MM.1S (cell line): Measurements from ENCODE around the gene DPP6.

ENCODE experiments used
- DNase-seq: peaks from one replicate; pipeline ENCODE4 v3.0.0-alpha.2; 2015
- H2AFZ ChIP-seq: fragments of 300-600 bp; sonication (generic); 2 replicates; pipeline ENCODE4 v1.6.0; 2016; ENCODE audit warnings: antibody characterized with exemption, low read length
- H3F3A ChIP-seq: fragments of 300-600 bp; sonication (generic); 2 replicates; pipeline ENCODE4 v1.6.1; 2016; ENCODE audit warnings: mild to moderate bottlenecking, antibody characterized with exemption, low read length, moderate library complexity, mixed read lengths; ENCODE audit not compliant: insufficient read depth
- H3K27ac ChIP-seq: fragments of 300-600 bp; sonication (generic); 2 replicates; pipeline ENCODE4 v1.5.1; 2016; ENCODE audit warnings: mild to moderate bottlenecking, low read length
- H3K27me3 ChIP-seq: fragments of 300-600 bp; sonication (generic); replicated peaks from 2 replicates; pipeline ENCODE4 v1.6.0; 2016; ENCODE audit warnings: low read length; ENCODE audit not compliant: insufficient read depth
- H3K36me3 ChIP-seq: fragments of 300-600 bp; sonication (generic); replicated peaks from 2 replicates; pipeline ENCODE4 v1.6.1; 2016; ENCODE audit warnings: mild to moderate bottlenecking, low read length, mixed read lengths; ENCODE audit not compliant: insufficient read depth
- H3K4me1 ChIP-seq: fragments of 300-600 bp; sonication (generic); 2 replicates; pipeline ENCODE4 v1.6.1; 2016; ENCODE audit warnings: low read length, mixed read lengths
- H3K4me2 ChIP-seq: fragments of 300-600 bp; sonication (generic); 2 replicates; pipeline ENCODE4 v1.6.0; 2016; ENCODE audit warnings: low read depth, low read length
- H3K4me3 ChIP-seq: fragments of 300-600 bp; sonication (generic); 2 replicates; pipeline ENCODE4 v1.5.1; 2016; ENCODE audit warnings: low read length, mixed read lengths
- H3K79me2 ChIP-seq: fragments of 300-600 bp; sonication (generic); 2 replicates; pipeline ENCODE4 v1.6.1; 2016; ENCODE audit warnings: mixed run types, low read length, mixed read lengths
- H3K9ac ChIP-seq: fragments of 300-600 bp; sonication (generic); 2 replicates; pipeline ENCODE4 v1.6.1; 2016; ENCODE audit warnings: low read length, mixed read lengths
- H3K9me2 ChIP-seq: fragments of 300-600 bp; sonication (generic); replicated peaks from 2 replicates; pipeline ENCODE4 v1.6.1; 2016; ENCODE audit warnings: mild to moderate bottlenecking, low read length, mixed read lengths; ENCODE audit not compliant: insufficient read depth
- H3K9me3 ChIP-seq: fragments of 300-600 bp; sonication (generic); replicated peaks from 2 replicates; pipeline ENCODE4 v1.6.1; 2016; ENCODE audit warnings: mild to moderate bottlenecking, low read length, mixed read lengths; ENCODE audit not compliant: insufficient read depth
- H4K20me1 ChIP-seq: fragments of 300-600 bp; sonication (generic); 2 replicates; pipeline ENCODE4 v1.6.1; 2016; ENCODE audit warnings: mild to moderate bottlenecking, low read length, moderate library complexity, mixed read lengths; ENCODE audit not compliant: insufficient read depth
- EZH2 ChIP-seq: fragments of 300-600 bp; sonication (generic); optimal IDR thresholded peaks from 2 replicates; pipeline ENCODE3; 2017; ENCODE audit warnings: low read depth, mild to moderate bottlenecking, antibody characterized with exemption, low read length, mixed read lengths
- EZH2phosphoT487 ChIP-seq: fragments of 300-600 bp; sonication (generic); IDR thresholded peaks from 2 replicates; pipeline ENCODE4 v1.6.1; 2018; ENCODE audit warnings: antibody characterized with exemption, low read length
- TF ChIP-seq, protein P1 (sequence below): fragments of 300-600 bp; sonication (generic); IDR thresholded peaks from 2 replicates; pipeline ENCODE4 v1.5.1; 2016; ENCODE audit warnings: antibody characterized with exemption, low read length, mixed read lengths

Gene DPP6

GRCh38 chr7:154646126-154647013 lies 594.2 kb downstream of the DPP6 start:
- H3K9me2 ChIP-seq: no peaks in the 10 kb centered on the region
- no peaks in the 10 kb centered on the region for H4K20me1 ChIP-seq
- no peak overlapping the region for H3K9ac ChIP-seq
- no peaks in the 10 kb centered on the region for H3K27me3 ChIP-seq
- DNase-seq: no peak
- H3K4me1 ChIP-seq: no peaks in the 10 kb centered on the region
- no peak overlapping the region for H3K4me2 ChIP-seq
- no peaks in the 10 kb centered on the region for H3K36me3 ChIP-seq
- no peak overlapping the region for H2AFZ ChIP-seq
- TF ChIP-seq EZH2phosphoT487 (no peak), EZH2 (no peak)
- TF ChIP-seq, protein P1, sequence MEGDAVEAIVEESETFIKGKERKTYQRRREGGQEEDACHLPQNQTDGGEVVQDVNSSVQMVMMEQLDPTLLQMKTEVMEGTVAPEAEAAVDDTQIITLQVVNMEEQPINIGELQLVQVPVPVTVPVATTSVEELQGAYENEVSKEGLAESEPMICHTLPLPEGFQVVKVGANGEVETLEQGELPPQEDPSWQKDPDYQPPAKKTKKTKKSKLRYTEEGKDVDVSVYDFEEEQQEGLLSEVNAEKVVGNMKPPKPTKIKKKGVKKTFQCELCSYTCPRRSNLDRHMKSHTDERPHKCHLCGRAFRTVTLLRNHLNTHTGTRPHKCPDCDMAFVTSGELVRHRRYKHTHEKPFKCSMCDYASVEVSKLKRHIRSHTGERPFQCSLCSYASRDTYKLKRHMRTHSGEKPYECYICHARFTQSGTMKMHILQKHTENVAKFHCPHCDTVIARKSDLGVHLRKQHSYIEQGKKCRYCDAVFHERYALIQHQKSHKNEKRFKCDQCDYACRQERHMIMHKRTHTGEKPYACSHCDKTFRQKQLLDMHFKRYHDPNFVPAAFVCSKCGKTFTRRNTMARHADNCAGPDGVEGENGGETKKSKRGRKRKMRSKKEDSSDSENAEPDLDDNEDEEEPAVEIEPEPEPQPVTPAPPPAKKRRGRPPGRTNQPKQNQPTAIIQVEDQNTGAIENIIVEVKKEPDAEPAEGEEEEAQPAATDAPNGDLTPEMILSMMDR: no peak
- H3K27ac ChIP-seq: no peak overlapping the region
- H3K4me3 ChIP-seq: no peak overlapping the region
- H3F3A ChIP-seq: no peaks in the 10 kb centered on the region
- no peaks in the 10 kb centered on the region for H3K9me3 ChIP-seq
- no peaks in the 10 kb centered on the region for H3K79me2 ChIP-seq

GRCh38 chr7:154647625-154648024 lies 595.4 kb downstream of the DPP6 start:
- Histone ChIP-seq H3K4me3 (no peak overlapping the region), H3K4me1 (no peaks in the 10 kb centered on the region), H4K20me1 (no peaks in the 10 kb centered on the region), H3K9me2 (no peaks in the 10 kb centered on the region), H3K36me3 (no peaks in the 10 kb centered on the region), H3F3A (no peaks in the 10 kb centered on the region), H2AFZ (no peak overlapping the region), H3K9ac (no peak overlapping the region), H3K4me2 (no peak overlapping the region), H3K27me3 (no peaks in the 10 kb centered on the region), H3K9me3 (no peaks in the 10 kb centered on the region), H3K79me2 (no peaks in the 10 kb centered on the region), H3K27ac (no peak overlapping the region)
- TF ChIP-seq, protein P1: no peak
- TF ChIP-seq EZH2phosphoT487 (no peak), EZH2 (no peak)
- no peak for DNase-seq

DNA sequence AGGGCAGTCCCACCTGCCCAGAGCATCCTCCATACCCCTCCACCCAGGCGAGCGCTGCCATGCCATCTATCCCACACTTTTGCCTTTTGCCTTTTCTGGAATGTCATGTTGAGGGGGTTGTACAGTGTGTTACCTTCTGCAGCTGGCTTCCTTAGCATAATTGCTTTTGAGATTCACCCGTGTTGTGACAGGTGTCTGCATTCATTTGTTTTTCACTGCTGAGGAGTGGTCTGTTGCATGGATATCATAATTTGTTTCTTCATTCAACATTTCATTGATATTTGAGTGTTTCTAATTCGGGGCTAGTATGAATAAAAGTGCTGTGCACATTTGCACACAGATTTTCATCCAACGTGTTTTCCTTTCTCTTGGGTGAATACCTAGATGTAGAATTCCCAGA lies 596.8 kb downstream of the DPP6 start:
- no peak overlapping the region for H3K4me2 ChIP-seq
- H2AFZ ChIP-seq: no peak overlapping the region
- H3K9ac ChIP-seq: no peak overlapping the region

More for the DNA sequence above, 596.8 kb downstream of the DPP6 start:
- Histone ChIP-seq H3K4me1 (no peaks in the 10 kb centered on the region), H3K27me3 (no peaks in the 10 kb centered on the region), H3K79me2 (no peaks in the 10 kb centered on the region), H3K27ac (no peak overlapping the region), H3F3A (no peaks in the 10 kb centered on the region), H3K9me2 (no peaks in the 10 kb centered on the region), H3K36me3 (no peaks in the 10 kb centered on the region), H4K20me1 (no peaks in the 10 kb centered on the region), H3K9me3 (no peaks in the 10 kb centered on the region), H3K4me3 (no peak overlapping the region)
- no peak for DNase-seq
- TF ChIP-seq, protein P1: no peak
- no peak for TF ChIP-seq EZH2
